ENCODE data around the gene RNF138. TPM values are rescaled to one million over a fixed set of nuclear protein-coding genes. Genes with fewer than 3 reads are reported as not detected.
A peak's percentile ranks its signal among the peaks of the same experiment; 100 is the strongest.

Gene RNF138
- total and polyA plus RNA-seq, 2 of the 13 experiments (the other 11 are each of a cell fraction or from before 2014, with no cell fraction given): 14.6 to 33.6 TPM

GRCh38 chr18:32092422-32093101 lies 888 bp downstream of the RNF138 start (continued):
- TF ChIP-seq NCOR1 (IDR thresholded peaks at IDR 0.05; ENCODE audit: borderline replicate concordance, low read length): peak; percentile 14; the same call in 1 of the 2 replicates
- TF ChIP-seq IKZF4 (CRISPR knock-in tag; IDR thresholded peaks at IDR 0.05; ENCODE audit: borderline replicate concordance, low read depth, not compliant biosample characterization): peak; percentile 10
- no peak for TF ChIP-seq HIVEP1 (CRISPR knock-in tag; IDR thresholded peaks at IDR 0.05)
- TF ChIP-seq ZNF674 (CRISPR knock-in tag; IDR thresholded peaks at IDR 0.05; ENCODE audit: low read depth): no peak
- TF ChIP-seq ARNTL (CRISPR knock-in tag; IDR thresholded peaks at IDR 0.05): peak; percentile 37; the same call in 1 of the 2 replicates
- TF ChIP-seq MEF2D (CRISPR knock-in tag; IDR thresholded peaks at IDR 0.05): peak; percentile 35; the same call in 1 of the 2 replicates
- peak; percentile 92 for TF ChIP-seq ZFY (CRISPR knock-in tag; IDR thresholded peaks at IDR 0.05)
- peak; percentile 5; the same call in 1 of the 2 replicates for TF ChIP-seq KAT8 (CRISPR knock-in tag; IDR thresholded peaks at IDR 0.05)
- TF ChIP-seq ZNF331 (CRISPR knock-in tag; IDR thresholded peaks at IDR 0.05): peak; percentile 7; the same call in 1 of the 2 replicates
- peak; percentile 36 for TF ChIP-seq ZNF772 (CRISPR knock-in tag; IDR thresholded peaks at IDR 0.05)
- TF ChIP-seq SP5 (CRISPR knock-in tag; IDR thresholded peaks at IDR 0.05; ENCODE audit: borderline replicate concordance, low read depth): peak; percentile 96
- peak in 1 of 2 experiments; percentile 18; a peak in 1 of 4 replicates for TF ChIP-seq EP300 (IDR thresholded peaks at IDR 0.05; ENCODE audit: low read depth in 2 of 2, low read length in 2 of 2)
- TF ChIP-seq EP300 (CRISPR knock-in tag; IDR thresholded peaks at IDR 0.05; ENCODE audit: borderline replicate concordance): no peak; the same call in 1 of the 2 replicates
- peak; percentile 57; the same call in 1 of the 2 replicates for TF ChIP-seq ZNF563 (CRISPR knock-in tag; IDR thresholded peaks at IDR 0.05)
- TF ChIP-seq SP1 (IDR thresholded peaks at IDR 0.05): no peak
- peak; percentile 96 for TF ChIP-seq SP1 (CRISPR knock-in tag; IDR thresholded peaks at IDR 0.05)
- peak; percentile 84 for TF ChIP-seq DR1 (CRISPR knock-in tag; IDR thresholded peaks at IDR 0.05)
- TF ChIP-seq HMGXB4 (CRISPR knock-in tag; IDR thresholded peaks at IDR 0.05; ENCODE audit: borderline replicate concordance in 1 of 2, low read depth in 1 of 2): peak; percentile 36 to 54; a peak in 1 of 4 replicates
- TF ChIP-seq ZSCAN22 (CRISPR knock-in tag; IDR thresholded peaks at IDR 0.05): 0 out of 2 replicates have a peak, but pooled peaks have one; percentile 16
- TF ChIP-seq NRL (CRISPR knock-in tag; IDR thresholded peaks at IDR 0.05; ENCODE audit: borderline replicate concordance): no peak
- peak; percentile 76 for TF ChIP-seq CCDC6 (CRISPR knock-in tag; IDR thresholded peaks at IDR 0.05)
- peak; percentile 49; the same call in 1 of the 2 replicates for TF ChIP-seq RARA (CRISPR knock-in tag; IDR thresholded peaks at IDR 0.05)
- no peak; the same call in 1 of the 2 replicates for TF ChIP-seq THAP11 (CRISPR knock-in tag; IDR thresholded peaks at IDR 0.05)
- TF ChIP-seq ZSCAN12 (CRISPR knock-in tag; IDR thresholded peaks at IDR 0.05): 0 out of 2 replicates have a peak, but pooled peaks have one; percentile 34
- TF ChIP-seq ZFP91 (CRISPR knock-in tag; IDR thresholded peaks at IDR 0.05; ENCODE audit: borderline replicate concordance): peak; percentile 16; the same call in 1 of the 2 replicates
- peak; percentile 68; the same call in 1 of the 2 replicates for TF ChIP-seq POLR2AphosphoS5 (IDR thresholded peaks at IDR 0.05; ENCODE audit: low read depth, low read length)
